ENCODE results near the gene CDCA3. TPM values are rescaled to one million over a fixed set of nuclear protein-coding genes. Genes with fewer than 3 reads are reported as not detected.

CDCA3 gene
- total and polyA plus RNA-seq, 2 of the 13 experiments (the other 11 are each of a cell fraction or from before 2014, with no cell fraction given), result 32.7 to 56.5 TPM

DNA sequence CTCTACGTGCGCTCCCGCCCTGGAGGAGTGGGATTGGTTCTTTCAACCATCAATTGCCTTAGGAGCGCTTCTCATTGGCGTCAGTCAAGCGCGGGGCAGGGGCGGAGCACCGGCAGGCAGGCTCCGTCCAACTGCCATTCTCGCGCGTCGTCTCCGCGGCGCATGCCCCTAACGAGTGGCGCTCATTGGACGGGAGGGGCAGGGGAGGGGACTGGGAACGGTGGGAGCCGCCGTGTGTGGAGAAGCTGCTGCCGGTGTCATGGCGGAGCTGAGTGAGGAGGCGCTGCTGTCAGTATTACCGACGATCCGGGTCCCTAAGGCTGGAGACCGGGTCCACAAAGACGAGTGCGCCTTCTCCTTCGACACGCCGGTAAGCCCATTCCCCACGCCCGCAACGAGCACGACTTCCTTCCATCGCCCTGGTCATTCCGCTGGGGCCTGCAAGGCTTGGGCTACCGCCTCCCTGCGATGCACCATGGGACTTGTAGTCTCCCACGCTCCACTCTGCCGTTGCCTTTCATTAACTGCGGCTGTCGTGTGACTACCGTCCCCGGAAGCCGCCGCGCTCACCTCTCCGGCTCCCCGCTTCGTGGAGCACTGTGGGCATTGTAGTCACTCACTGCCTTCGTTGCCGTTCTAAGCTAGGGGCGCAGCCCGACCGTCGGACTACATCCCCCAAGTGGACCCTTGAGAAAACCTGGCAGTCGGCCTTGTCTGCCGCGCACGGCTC, 1.0 kb upstream of the CDCA3 start, which contains the start of gene USP5 (continued):
- TF ChIP-seq MTA1 (CRISPR knock-in tag; IDR thresholded peaks at IDR 0.05; ENCODE audit: borderline replicate concordance) (no peak), HOXA3 (CRISPR knock-in tag; IDR thresholded peaks at IDR 0.05) (peak; percentile 65), SETDB1 (CRISPR knock-in tag; IDR thresholded peaks at IDR 0.05; ENCODE audit: borderline replicate concordance) (no peak), ZNF563 (CRISPR knock-in tag; IDR thresholded peaks at IDR 0.05) (no peak), TEAD2 (CRISPR knock-in tag; IDR thresholded peaks at IDR 0.05) (no peak), TEAD3 (CRISPR knock-in tag; optimal IDR thresholded peaks at IDR 0.05; ENCODE audit: borderline replicate concordance) (peak; percentile 21), KLF16 (CRISPR knock-in tag; IDR thresholded peaks at IDR 0.05) (peak in 1 of 2 experiments; percentile 86; a peak in 2 of 4 replicates), XRCC5 (optimal IDR thresholded peaks at IDR 0.05; ENCODE audit: low read length) (no peak), ZNF253 (CRISPR knock-in tag; IDR thresholded peaks at IDR 0.05; ENCODE audit: borderline replicate concordance) (no peak), ZNF792 (CRISPR knock-in tag; IDR thresholded peaks at IDR 0.05) (peak; percentile 81), ZBTB38 (CRISPR knock-in tag; IDR thresholded peaks at IDR 0.05) (peak; percentile 35; the same call in 1 of the 2 replicates), KLF9 (CRISPR knock-in tag; IDR thresholded peaks at IDR 0.05; ENCODE audit: low read depth) (no peak), THYN1 (CRISPR knock-in tag; IDR thresholded peaks at IDR 0.05; ENCODE audit: borderline replicate concordance, low read depth) (no peak), SKI (IDR thresholded peaks at IDR 0.05; ENCODE audit: partially characterized antibody) (peak; percentile 20), RFX1 (IDR thresholded peaks at IDR 0.05) (no peak), BRCA1 (CRISPR knock-in tag; IDR thresholded peaks at IDR 0.05) (no peak; the same call in 1 of the 2 replicates), ZNF292 (CRISPR knock-in tag; IDR thresholded peaks at IDR 0.05; ENCODE audit: borderline replicate concordance, low read depth) (no peak), HNRNPL (IDR thresholded peaks at IDR 0.05; ENCODE audit: low read depth, low read length) (0 out of 2 replicates have a peak, but pooled peaks have one; percentile 33)
- TF ChIP-seq, protein P1, sequence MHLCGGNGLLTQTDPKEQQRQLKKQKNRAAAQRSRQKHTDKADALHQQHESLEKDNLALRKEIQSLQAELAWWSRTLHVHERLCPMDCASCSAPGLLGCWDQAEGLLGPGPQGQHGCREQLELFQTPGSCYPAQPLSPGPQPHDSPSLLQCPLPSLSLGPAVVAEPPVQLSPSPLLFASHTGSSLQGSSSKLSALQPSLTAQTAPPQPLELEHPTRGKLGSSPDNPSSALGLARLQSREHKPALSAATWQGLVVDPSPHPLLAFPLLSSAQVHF (CRISPR knock-in tag; IDR thresholded peaks at IDR 0.05), result no peak
- TF ChIP-seq, protein P2, sequence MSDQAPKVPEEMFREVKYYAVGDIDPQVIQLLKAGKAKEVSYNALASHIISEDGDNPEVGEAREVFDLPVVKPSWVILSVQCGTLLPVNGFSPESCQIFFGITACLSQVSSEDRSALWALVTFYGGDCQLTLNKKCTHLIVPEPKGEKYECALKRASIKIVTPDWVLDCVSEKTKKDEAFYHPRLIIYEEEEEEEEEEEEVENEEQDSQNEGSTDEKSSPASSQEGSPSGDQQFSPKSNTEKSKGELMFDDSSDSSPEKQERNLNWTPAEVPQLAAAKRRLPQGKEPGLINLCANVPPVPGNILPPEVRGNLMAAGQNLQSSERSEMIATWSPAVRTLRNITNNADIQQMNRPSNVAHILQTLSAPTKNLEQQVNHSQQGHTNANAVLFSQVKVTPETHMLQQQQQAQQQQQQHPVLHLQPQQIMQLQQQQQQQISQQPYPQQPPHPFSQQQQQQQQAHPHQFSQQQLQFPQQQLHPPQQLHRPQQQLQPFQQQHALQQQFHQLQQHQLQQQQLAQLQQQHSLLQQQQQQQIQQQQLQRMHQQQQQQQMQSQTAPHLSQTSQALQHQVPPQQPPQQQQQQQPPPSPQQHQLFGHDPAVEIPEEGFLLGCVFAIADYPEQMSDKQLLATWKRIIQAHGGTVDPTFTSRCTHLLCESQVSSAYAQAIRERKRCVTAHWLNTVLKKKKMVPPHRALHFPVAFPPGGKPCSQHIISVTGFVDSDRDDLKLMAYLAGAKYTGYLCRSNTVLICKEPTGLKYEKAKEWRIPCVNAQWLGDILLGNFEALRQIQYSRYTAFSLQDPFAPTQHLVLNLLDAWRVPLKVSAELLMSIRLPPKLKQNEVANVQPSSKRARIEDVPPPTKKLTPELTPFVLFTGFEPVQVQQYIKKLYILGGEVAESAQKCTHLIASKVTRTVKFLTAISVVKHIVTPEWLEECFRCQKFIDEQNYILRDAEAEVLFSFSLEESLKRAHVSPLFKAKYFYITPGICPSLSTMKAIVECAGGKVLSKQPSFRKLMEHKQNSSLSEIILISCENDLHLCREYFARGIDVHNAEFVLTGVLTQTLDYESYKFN (CRISPR knock-in tag; conservative IDR thresholded peaks at IDR 0.05), result peak; percentile 13; the same call in 1 of the 2 replicates
- TF ChIP-seq, protein P3, sequence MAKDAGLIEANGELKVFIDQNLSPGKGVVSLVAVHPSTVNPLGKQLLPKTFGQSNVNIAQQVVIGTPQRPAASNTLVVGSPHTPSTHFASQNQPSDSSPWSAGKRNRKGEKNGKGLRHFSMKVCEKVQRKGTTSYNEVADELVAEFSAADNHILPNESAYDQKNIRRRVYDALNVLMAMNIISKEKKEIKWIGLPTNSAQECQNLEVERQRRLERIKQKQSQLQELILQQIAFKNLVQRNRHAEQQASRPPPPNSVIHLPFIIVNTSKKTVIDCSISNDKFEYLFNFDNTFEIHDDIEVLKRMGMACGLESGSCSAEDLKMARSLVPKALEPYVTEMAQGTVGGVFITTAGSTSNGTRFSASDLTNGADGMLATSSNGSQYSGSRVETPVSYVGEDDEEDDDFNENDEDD (CRISPR knock-in tag; IDR thresholded peaks at IDR 0.05; ENCODE audit: borderline replicate concordance), result peak; percentile 79
- TF ChIP-seq, protein P4, sequence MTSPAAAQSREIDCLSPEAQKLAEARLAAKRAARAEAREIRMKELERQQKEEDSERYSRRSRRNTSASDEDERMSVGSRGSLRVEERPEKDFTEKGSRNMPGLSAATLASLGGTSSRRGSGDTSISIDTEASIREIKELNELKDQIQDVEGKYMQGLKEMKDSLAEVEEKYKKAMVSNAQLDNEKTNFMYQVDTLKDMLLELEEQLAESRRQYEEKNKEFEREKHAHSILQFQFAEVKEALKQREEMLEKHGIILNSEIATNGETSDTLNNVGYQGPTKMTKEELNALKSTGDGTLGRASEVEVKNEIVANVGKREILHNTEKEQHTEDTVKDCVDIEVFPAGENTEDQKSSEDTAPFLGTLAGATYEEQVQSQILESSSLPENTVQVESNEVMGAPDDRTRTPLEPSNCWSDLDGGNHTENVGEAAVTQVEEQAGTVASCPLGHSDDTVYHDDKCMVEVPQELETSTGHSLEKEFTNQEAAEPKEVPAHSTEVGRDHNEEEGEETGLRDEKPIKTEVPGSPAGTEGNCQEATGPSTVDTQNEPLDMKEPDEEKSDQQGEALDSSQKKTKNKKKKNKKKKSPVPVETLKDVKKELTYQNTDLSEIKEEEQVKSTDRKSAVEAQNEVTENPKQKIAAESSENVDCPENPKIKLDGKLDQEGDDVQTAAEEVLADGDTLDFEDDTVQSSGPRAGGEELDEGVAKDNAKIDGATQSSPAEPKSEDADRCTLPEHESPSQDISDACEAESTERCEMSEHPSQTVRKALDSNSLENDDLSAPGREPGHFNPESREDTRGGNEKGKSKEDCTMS (CRISPR knock-in tag; conservative IDR thresholded peaks at IDR 0.05), result no peak

All from HepG2 (cell line).